OCI-LY7 (cell line): ENCODE data around the gene IDH3B. TPM values are rescaled to one million over a fixed set of nuclear protein-coding genes. Genes with fewer than 3 reads are reported as not detected.

Experiments
- BruUV-seq: library from RNA; stranded (reverse); fragments of 400-500 nt; replicated peaks from 2 replicates; lab custom pipeline; 2021; lab: Mats Ljungman, UMichigan
- CTCF ChIA-PET: fragments of 300-600 bp; sonication (Branson Sonifier 250); formaldehyde crosslinking; loops from one replicate; lab custom pipeline; 2022; ENCODE audit warnings: antibody characterized with exemption; ENCODE audit not compliant: unreplicated experiment; lab: Charles Lee
- POLR2A ChIA-PET: fragments of 300-600 bp; sonication (Branson Sonifier 250); formaldehyde crosslinking; loops from one replicate; lab custom pipeline; 2022; ENCODE audit warnings: antibody characterized with exemption; lab: Charles Lee
- DNase-seq: peaks from one replicate; pipeline ENCODE4 v3.0.0-alpha.2; 2015; ENCODE audit warnings: low spot score
- H2AFZ ChIP-seq: fragments of 200-600 bp; sonication (generic), shearing (Covaris generic); 2 replicates; pipeline ENCODE4 v1.6.1; 2014; ENCODE audit warnings: mild to moderate bottlenecking, antibody characterized with exemption, low read length, moderate library complexity
- H3K27ac ChIP-seq: fragments of 200-600 bp; sonication (generic); 2 replicates; pipeline ENCODE4 v1.5.1; 2014; ENCODE audit warnings: mixed run types, low read depth, mild to moderate bottlenecking, moderate library complexity, low read length, inconsistent platforms; ENCODE audit not compliant: poor library complexity, severe bottlenecking
- H3K36me3 ChIP-seq: fragments of 200-600 bp; sonication (generic); 2 replicates; pipeline ENCODE4 v1.6.1; 2014; ENCODE audit warnings: mild to moderate bottlenecking, antibody characterized with exemption, low read length, moderate library complexity, mixed read lengths; ENCODE audit not compliant: insufficient read depth
- H3K4me1 ChIP-seq: fragments of 200-600 bp; sonication (generic); 2 replicates; pipeline ENCODE4 v1.5.1; 2014; ENCODE audit warnings: mild to moderate bottlenecking, low read length; ENCODE audit not compliant: insufficient read depth, poor library complexity, severe bottlenecking
- H3K4me2 ChIP-seq: fragments of 200-600 bp; sonication (generic); 2 replicates; pipeline ENCODE4 v1.6.1; 2014; ENCODE audit warnings: mild to moderate bottlenecking, low read length
- H3K4me3 ChIP-seq: fragments of 200-600 bp; sonication (generic); 2 replicates; pipeline ENCODE4 v1.5.1; 2014; ENCODE audit warnings: mild to moderate bottlenecking, low read depth, low read length; ENCODE audit not compliant: poor library complexity, severe bottlenecking
- H3K79me2 ChIP-seq: fragments of 200-600 bp; sonication (generic); 2 replicates; pipeline ENCODE4 v1.6.1; 2016; ENCODE audit warnings: low read depth, mild to moderate bottlenecking, low read length, moderate library complexity, mixed read lengths; ENCODE audit not compliant: insufficient read depth
- H3K9me2 ChIP-seq: fragments of 200-600 bp; sonication (generic); 2 replicates; pipeline ENCODE4 v1.6.1; 2016; ENCODE audit warnings: mild to moderate bottlenecking, low read length, mixed read lengths; ENCODE audit not compliant: insufficient read depth
- H3K9me3 ChIP-seq: fragments of 200-600 bp; sonication (generic); 2 replicates; pipeline ENCODE4 v1.6.1; 2014; ENCODE audit warnings: mild to moderate bottlenecking, mixed run types, low read length, mixed read lengths
- H4K20me1 ChIP-seq: fragments of 200-600 bp; sonication (generic); 2 replicates; pipeline ENCODE4 v1.6.1; 2014; ENCODE audit warnings: mild to moderate bottlenecking, antibody characterized with exemption, low read length, moderate library complexity, mixed read lengths; ENCODE audit not compliant: insufficient read depth
- EZH2phosphoT487 ChIP-seq: fragments of 200-600 bp; sonication (generic); IDR thresholded peaks from 2 replicates; pipeline ENCODE4 v1.6.1; 2018; ENCODE audit warnings: low read depth, borderline replicate concordance, mild to moderate bottlenecking, mixed run types, antibody characterized with exemption, low read length, moderate library complexity, mixed read lengths
- intact Hi-C: fragments of 100-400 bp; cut with micrococcal nuclease; formaldehyde crosslinking; loops from one replicate; pipeline ENCODE4 v1.10.0; 2022; ENCODE audit not compliant: unreplicated experiment
- total RNA-seq, 2 experiments: library from RNA; depleted of rRNA in 1 of 2; stranded (reverse); fragments of >200 nt in 1 of 2; shearing (Covaris generic) in 1 of 2; gene quantifications; 2 replicates each; pipeline ENCODE4 v1.2.3, GENCODE V29; 2014 to 2022
- TF ChIP-seq, protein P1 (sequence below): fragments of 200-600 bp; sonication (generic); conservative IDR thresholded peaks from 2 replicates; pipeline ENCODE4 v1.5.1; 2014; ENCODE audit warnings: mild to moderate bottlenecking, antibody characterized with exemption, low read length, moderate library complexity, mixed read lengths

Gene IDH3B
- total RNA-seq, 2 experiments from 2014 or later: 142 to 154 TPM

- CTCF ChIA-PET: no interaction called here
- H4K20me1 ChIP-seq: no peaks in the 10 kb centered on the region
- no peak overlapping the region for H2AFZ ChIP-seq
- no peaks in the 10 kb centered on the region for H3K9me3 ChIP-seq
- H3K4me3 ChIP-seq: no peak overlapping the region
- POLR2A ChIA-PET: no interaction called here
- no TSS peak for BruUV-seq
- intact Hi-C loops: loop anchor here (10.0 kb wide), 1 partner anchor 259 kb away; the partner anchor contains the start of gene TGM6
- no peak overlapping the region for H3K4me2 ChIP-seq
- no peaks in the 10 kb centered on the region for H3K9me2 ChIP-seq
- TF ChIP-seq EZH2phosphoT487: no peak
- TF ChIP-seq, protein P1, sequence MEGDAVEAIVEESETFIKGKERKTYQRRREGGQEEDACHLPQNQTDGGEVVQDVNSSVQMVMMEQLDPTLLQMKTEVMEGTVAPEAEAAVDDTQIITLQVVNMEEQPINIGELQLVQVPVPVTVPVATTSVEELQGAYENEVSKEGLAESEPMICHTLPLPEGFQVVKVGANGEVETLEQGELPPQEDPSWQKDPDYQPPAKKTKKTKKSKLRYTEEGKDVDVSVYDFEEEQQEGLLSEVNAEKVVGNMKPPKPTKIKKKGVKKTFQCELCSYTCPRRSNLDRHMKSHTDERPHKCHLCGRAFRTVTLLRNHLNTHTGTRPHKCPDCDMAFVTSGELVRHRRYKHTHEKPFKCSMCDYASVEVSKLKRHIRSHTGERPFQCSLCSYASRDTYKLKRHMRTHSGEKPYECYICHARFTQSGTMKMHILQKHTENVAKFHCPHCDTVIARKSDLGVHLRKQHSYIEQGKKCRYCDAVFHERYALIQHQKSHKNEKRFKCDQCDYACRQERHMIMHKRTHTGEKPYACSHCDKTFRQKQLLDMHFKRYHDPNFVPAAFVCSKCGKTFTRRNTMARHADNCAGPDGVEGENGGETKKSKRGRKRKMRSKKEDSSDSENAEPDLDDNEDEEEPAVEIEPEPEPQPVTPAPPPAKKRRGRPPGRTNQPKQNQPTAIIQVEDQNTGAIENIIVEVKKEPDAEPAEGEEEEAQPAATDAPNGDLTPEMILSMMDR: no peak
- H3K27ac ChIP-seq: no peak overlapping the region
- DNase-seq: no peak
- no peaks in the 10 kb centered on the region for H3K79me2 ChIP-seq
- H3K4me1 ChIP-seq: no peaks in the 10 kb centered on the region
- no peaks in the 10 kb centered on the region for H3K36me3 ChIP-seq
These were observed 20.3 kb downstream of the IDH3B start for GRCh38 chr20:2643708-2644107.

GRCh38 chr20:2640899-2641298, 23.1 kb downstream of the IDH3B start:
- ChIA-PET CTCF (no interaction called here), POLR2A (interaction anchor here (0.6 to 1.0 kb wide), 2 partner anchors 9 to 11 kb away, joined by 4 to 6 read pairs; no protein-coding TSS in a partner anchor)
- Histone ChIP-seq H3K27ac (no peak overlapping the region), H3K9me2 (no peaks in the 10 kb centered on the region), H3K36me3 (no peaks in the 10 kb centered on the region), H3K4me1 (no peaks in the 10 kb centered on the region), H3K4me2 (no peak overlapping the region), H2AFZ (no peak overlapping the region), H3K79me2 (no peaks in the 10 kb centered on the region), H3K9me3 (no peaks in the 10 kb centered on the region), H4K20me1 (no peaks in the 10 kb centered on the region), H3K4me3 (no peak overlapping the region)
- TF ChIP-seq, protein P1: no peak
- TF ChIP-seq EZH2phosphoT487: no peak
- no TSS peak for BruUV-seq
- DNase-seq: no peak
- intact Hi-C loops: loop anchor here (10.0 kb wide), 1 partner anchor 256 kb away; the partner anchor contains the start of gene TGM6

DNA sequence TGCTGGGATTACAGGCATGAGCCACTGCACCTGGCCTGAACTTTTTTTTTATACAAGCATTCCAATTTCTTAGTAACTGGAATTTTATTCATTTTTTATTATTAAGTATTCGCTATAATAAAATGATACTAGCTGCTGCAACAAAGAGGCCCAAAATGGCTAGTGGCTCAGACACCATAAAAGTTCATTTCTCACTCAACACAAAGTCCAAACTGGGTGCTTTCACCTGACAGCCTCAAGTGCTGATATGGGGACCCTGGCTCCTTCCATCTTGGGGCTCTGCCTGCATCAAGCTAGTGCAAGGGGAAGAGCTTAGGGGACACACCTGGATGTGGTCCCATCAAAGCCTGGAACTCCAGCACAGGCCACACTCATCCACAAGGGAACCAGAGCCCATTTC, 23.8 kb downstream of the IDH3B start:
- no peaks in the 10 kb centered on the region for H3K4me1 ChIP-seq
- DNase-seq: no peak
- ChIA-PET CTCF (no interaction called here), POLR2A (no interaction called here)
- no peaks in the 10 kb centered on the region for H3K9me3 ChIP-seq
- no peaks in the 10 kb centered on the region for H3K36me3 ChIP-seq
- no peak overlapping the region for H3K4me2 ChIP-seq
- intact Hi-C loops: loop anchor here (10.0 kb wide), 1 partner anchor 255 kb away; the partner anchor contains the start of gene TGM6
- no peaks in the 10 kb centered on the region for H3K9me2 ChIP-seq
- H3K4me3 ChIP-seq: no peak overlapping the region
- no peaks in the 10 kb centered on the region for H3K79me2 ChIP-seq
- BruUV-seq: no TSS peak
- H2AFZ ChIP-seq: no peak overlapping the region
- TF ChIP-seq EZH2phosphoT487: no peak
- TF ChIP-seq, protein P1: no peak
- H3K27ac ChIP-seq: no peak overlapping the region
- H4K20me1 ChIP-seq: no peaks in the 10 kb centered on the region
